SK-N-SH (cell line): ENCODE results near the gene GLIPR1L2.

ENCODE experiments used
- EP300 ChIP-seq, 2 experiments: IDR thresholded peaks; 2 replicates each; pipeline versions ENCODE4 v1.4.0 to v1.6.1; 2012; ENCODE audit warnings: borderline replicate concordance in 1 of 2, low read depth in 1 of 2, low read length in 1 of 2
- EZH2phosphoT487 ChIP-seq: fragments of 200-600 bp; sonication (generic); IDR thresholded peaks from 2 replicates; pipeline ENCODE4 v1.6.1; 2017; ENCODE audit warnings: low read depth, mixed run types, mild to moderate bottlenecking, antibody characterized with exemption, moderate library complexity, borderline replicate concordance
- MXI1 ChIP-seq: IDR thresholded peaks from 2 replicates; pipeline ENCODE4 v1.6.1; 2012; ENCODE audit warnings: mild to moderate bottlenecking, low read depth, low read length, improper control_type of control experiment
- POLR2AphosphoS5 ChIP-seq: IDR thresholded peaks from 2 replicates; pipeline ENCODE4 v1.6.1; 2012; ENCODE audit warnings: low read depth, low read length
- TF ChIP-seq, protein P1 (sequence below): IDR thresholded peaks from 2 replicates; pipeline ENCODE4 v1.6.1; 2012; ENCODE audit warnings: mild to moderate bottlenecking, low read depth, low read length, moderate library complexity
- TF ChIP-seq, protein P2 (sequence below): fragments of 200-600 bp; sonication (generic); IDR thresholded peaks from 2 replicates; pipeline ENCODE4 v1.6.1; 2017; ENCODE audit warnings: antibody characterized with exemption, mild to moderate bottlenecking, moderate library complexity

DNA sequence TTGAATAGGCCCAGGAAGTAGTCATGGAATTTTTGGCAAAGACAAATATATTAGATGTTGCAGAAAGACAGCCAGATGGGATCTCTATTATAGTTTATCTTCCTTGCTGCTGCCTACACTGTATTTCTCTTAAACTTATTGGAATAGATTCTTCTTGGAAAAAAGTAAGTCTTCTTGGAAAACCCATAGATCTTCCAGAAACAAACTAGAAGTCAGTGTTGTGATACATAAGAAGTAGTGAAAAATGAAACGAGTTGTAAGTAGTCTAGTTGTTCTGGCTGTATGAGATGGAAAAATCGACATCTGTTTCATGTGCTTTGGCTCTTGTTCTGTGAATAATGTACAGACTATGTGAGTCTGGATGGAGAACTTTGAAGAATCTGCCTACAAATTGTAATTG lies 29.0 kb downstream of the GLIPR1L2 start:
- TF ChIP-seq, protein P1, sequence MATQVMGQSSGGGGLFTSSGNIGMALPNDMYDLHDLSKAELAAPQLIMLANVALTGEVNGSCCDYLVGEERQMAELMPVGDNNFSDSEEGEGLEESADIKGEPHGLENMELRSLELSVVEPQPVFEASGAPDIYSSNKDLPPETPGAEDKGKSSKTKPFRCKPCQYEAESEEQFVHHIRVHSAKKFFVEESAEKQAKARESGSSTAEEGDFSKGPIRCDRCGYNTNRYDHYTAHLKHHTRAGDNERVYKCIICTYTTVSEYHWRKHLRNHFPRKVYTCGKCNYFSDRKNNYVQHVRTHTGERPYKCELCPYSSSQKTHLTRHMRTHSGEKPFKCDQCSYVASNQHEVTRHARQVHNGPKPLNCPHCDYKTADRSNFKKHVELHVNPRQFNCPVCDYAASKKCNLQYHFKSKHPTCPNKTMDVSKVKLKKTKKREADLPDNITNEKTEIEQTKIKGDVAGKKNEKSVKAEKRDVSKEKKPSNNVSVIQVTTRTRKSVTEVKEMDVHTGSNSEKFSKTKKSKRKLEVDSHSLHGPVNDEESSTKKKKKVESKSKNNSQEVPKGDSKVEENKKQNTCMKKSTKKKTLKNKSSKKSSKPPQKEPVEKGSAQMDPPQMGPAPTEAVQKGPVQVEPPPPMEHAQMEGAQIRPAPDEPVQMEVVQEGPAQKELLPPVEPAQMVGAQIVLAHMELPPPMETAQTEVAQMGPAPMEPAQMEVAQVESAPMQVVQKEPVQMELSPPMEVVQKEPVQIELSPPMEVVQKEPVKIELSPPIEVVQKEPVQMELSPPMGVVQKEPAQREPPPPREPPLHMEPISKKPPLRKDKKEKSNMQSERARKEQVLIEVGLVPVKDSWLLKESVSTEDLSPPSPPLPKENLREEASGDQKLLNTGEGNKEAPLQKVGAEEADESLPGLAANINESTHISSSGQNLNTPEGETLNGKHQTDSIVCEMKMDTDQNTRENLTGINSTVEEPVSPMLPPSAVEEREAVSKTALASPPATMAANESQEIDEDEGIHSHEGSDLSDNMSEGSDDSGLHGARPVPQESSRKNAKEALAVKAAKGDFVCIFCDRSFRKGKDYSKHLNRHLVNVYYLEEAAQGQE, result no peak
- no peak for TF ChIP-seq POLR2AphosphoS5
- no peak for TF ChIP-seq EZH2phosphoT487
- no peak for TF ChIP-seq MXI1
- no peak for TF ChIP-seq EP300 (IDR thresholded peaks at IDR 0.05; ENCODE audit: borderline replicate concordance in 1 of 2, low read depth in 1 of 2, low read length in 1 of 2)
- TF ChIP-seq, protein P2, sequence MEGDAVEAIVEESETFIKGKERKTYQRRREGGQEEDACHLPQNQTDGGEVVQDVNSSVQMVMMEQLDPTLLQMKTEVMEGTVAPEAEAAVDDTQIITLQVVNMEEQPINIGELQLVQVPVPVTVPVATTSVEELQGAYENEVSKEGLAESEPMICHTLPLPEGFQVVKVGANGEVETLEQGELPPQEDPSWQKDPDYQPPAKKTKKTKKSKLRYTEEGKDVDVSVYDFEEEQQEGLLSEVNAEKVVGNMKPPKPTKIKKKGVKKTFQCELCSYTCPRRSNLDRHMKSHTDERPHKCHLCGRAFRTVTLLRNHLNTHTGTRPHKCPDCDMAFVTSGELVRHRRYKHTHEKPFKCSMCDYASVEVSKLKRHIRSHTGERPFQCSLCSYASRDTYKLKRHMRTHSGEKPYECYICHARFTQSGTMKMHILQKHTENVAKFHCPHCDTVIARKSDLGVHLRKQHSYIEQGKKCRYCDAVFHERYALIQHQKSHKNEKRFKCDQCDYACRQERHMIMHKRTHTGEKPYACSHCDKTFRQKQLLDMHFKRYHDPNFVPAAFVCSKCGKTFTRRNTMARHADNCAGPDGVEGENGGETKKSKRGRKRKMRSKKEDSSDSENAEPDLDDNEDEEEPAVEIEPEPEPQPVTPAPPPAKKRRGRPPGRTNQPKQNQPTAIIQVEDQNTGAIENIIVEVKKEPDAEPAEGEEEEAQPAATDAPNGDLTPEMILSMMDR, result no peak
